ENCODE measurements around the gene PCDHB2.
"Not testable (repeated sequence)": the region's sequence is repeated elsewhere in the genome, so short reads cannot be mapped to it uniquely, and the experiment has no call there.

Gene PCDHB2

GRCh38 chr5:141084487-141084989 lies 9.9 kb upstream of the PCDHB2 start:
- no peaks in the 10 kb centered on the region for H3K4me1 Mint-ChIP-seq
- H3K4me3 Mint-ChIP-seq: peak overlapping the region; percentile 84 to 89 (median 86)
- TF ChIP-seq CTCF (IDR thresholded peaks at IDR 0.05; ENCODE audit: unreplicated experiment in 3 of 3): peak in 2 of 3 experiments; percentile 18 to 31
- H3K27ac Mint-ChIP-seq: peak overlapping the region; percentile 68 to 94 (median 94)
- no peaks in the 10 kb centered on the region for H3K27me3 Mint-ChIP-seq (ENCODE audit: low read depth)
- H3K36me3 Mint-ChIP-seq (ENCODE audit: low read depth): peaks cover 4% of the 10 kb centered on the region
- peaks cover 9% of the 10 kb centered on the region for H3K9me3 Mint-ChIP-seq

- H3K27ac Mint-ChIP-seq: peak overlapping the region; percentile 98 to 99 (median 99)
- H3K9me3 Mint-ChIP-seq: peaks cover 51% of the 10 kb centered on the region
- H3K36me3 Mint-ChIP-seq (ENCODE audit: low read depth): peaks cover 56% of the 10 kb centered on the region
- H3K4me1 Mint-ChIP-seq: peaks cover 5% of the 10 kb centered on the region
- TF ChIP-seq CTCF (IDR thresholded peaks at IDR 0.05; ENCODE audit: unreplicated experiment in 3 of 3): no peak
- H3K27me3 Mint-ChIP-seq (ENCODE audit: low read depth): peaks cover 9% of the 10 kb centered on the region
- peak overlapping the region; percentile 97 to 100 (median 98) for H3K4me3 Mint-ChIP-seq
These were observed 837 bp downstream of the PCDHB2 start for GRCh38 chr5:141095263-141095641.

GRCh38 chr5:141096181-141096580 lies 1.8 kb downstream of the PCDHB2 start:
- not testable (repeated sequence) for H3K4me1 Mint-ChIP-seq; H3K27me3 Mint-ChIP-seq (ENCODE audit: low read depth); H3K27ac Mint-ChIP-seq
- Mint-ChIP-seq H3K36me3 (ENCODE audit: low read depth) (peaks cover 65% of the 10 kb centered on the region), H3K9me3 (peaks cover 57% of the 10 kb centered on the region), H3K4me3 (peak overlapping the region; percentile 53 to 100 (median 97))

- not testable (repeated sequence) for H3K4me3 Mint-ChIP-seq
These were observed 2.2 kb downstream of the PCDHB2 start for GRCh38 chr5:141096586-141096985.

GRCh38 chr5:141100243-141100805 lies 5.9 kb downstream of the PCDHB2 start, which contains the start of gene PCDHB3:
Gene PCDHB3 (plus strand): TSS chr5:141100473. CDS start chr5:141100650, 177 bp downstream.
- peaks cover 90% of the 10 kb centered on the region for H3K36me3 Mint-ChIP-seq (ENCODE audit: low read depth)
- no peak within 1 kb of the TSS for H3K27ac Mint-ChIP-seq
- TF ChIP-seq CTCF (IDR thresholded peaks at IDR 0.05; ENCODE audit: unreplicated experiment in 3 of 3): no peak
- no peaks in the 10 kb centered on the region for H3K4me1 Mint-ChIP-seq
- H3K4me3 Mint-ChIP-seq: peak within 1 kb of the TSS in 2 of 3 experiments; percentile 42 to 50
- peaks cover 2% of the 10 kb centered on the region for H3K27me3 Mint-ChIP-seq (ENCODE audit: low read depth)
- H3K9me3 Mint-ChIP-seq: peaks cover 70% of the 10 kb centered on the region

More at GRCh38 chr5:141096586-141096985, 2.2 kb downstream of the PCDHB2 start:
- not testable (repeated sequence) for H3K4me1 Mint-ChIP-seq; H3K27ac Mint-ChIP-seq; H3K27me3 Mint-ChIP-seq (ENCODE audit: low read depth)
- Mint-ChIP-seq H3K36me3 (ENCODE audit: low read depth) (peaks cover 69% of the 10 kb centered on the region), H3K9me3 (peaks cover 61% of the 10 kb centered on the region)

GRCh38 chr5:141101059-141101458 lies 6.6 kb downstream of the PCDHB2 start:
- Mint-ChIP-seq H3K9me3 (peaks cover 69% of the 10 kb centered on the region), H3K27me3 (ENCODE audit: low read depth) (no peaks in the 10 kb centered on the region), H3K4me1 (no peaks in the 10 kb centered on the region), H3K36me3 (ENCODE audit: low read depth) (peaks cover 90% of the 10 kb centered on the region), H3K4me3 (no peak overlapping the region), H3K27ac (no peak overlapping the region)
- TF ChIP-seq CTCF (IDR thresholded peaks at IDR 0.05; ENCODE audit: unreplicated experiment in 3 of 3): no peak

- not testable (repeated sequence) for H3K4me3 Mint-ChIP-seq; H3K4me1 Mint-ChIP-seq; H3K27ac Mint-ChIP-seq; H3K27me3 Mint-ChIP-seq (ENCODE audit: low read depth)
- peaks cover 72% of the 10 kb centered on the region for H3K9me3 Mint-ChIP-seq
- H3K36me3 Mint-ChIP-seq (ENCODE audit: low read depth): peaks cover 93% of the 10 kb centered on the region
These were observed 7.7 kb downstream of the PCDHB2 start for GRCh38 chr5:141102070-141102469.

GRCh38 chr5:141102471-141102870 lies 8.1 kb downstream of the PCDHB2 start:
- H3K27me3 Mint-ChIP-seq (ENCODE audit: low read depth); H3K4me1 Mint-ChIP-seq; H3K27ac Mint-ChIP-seq; H3K4me3 Mint-ChIP-seq: not testable (repeated sequence)
- H3K9me3 Mint-ChIP-seq: peaks cover 72% of the 10 kb centered on the region
- H3K36me3 Mint-ChIP-seq (ENCODE audit: low read depth): peaks cover 93% of the 10 kb centered on the region
